OCI-LY1 (cell line): ENCODE results near the gene PPIAL4G.
"Not testable (repeated sequence)": the region's sequence is repeated elsewhere in the genome, so short reads cannot be mapped to it uniquely, and the experiment has no call there.

Source experiments
- H2AFZ ChIP-seq: fragments of 200-600 bp; sonication (generic), shearing (Covaris generic); 2 replicates; pipeline ENCODE4 v1.6.0; 2014; ENCODE audit warnings: antibody characterized with exemption, mild to moderate bottlenecking, low read length
- H3F3A ChIP-seq: fragments of 200-600 bp; sonication (generic), shearing (Covaris generic); 2 replicates; pipeline ENCODE4 v1.6.0; 2014; ENCODE audit warnings: mild to moderate bottlenecking, antibody characterized with exemption, low read length, moderate library complexity; ENCODE audit not compliant: insufficient read depth
- H3K27ac ChIP-seq: fragments of 200-600 bp; sonication (generic); 2 replicates; pipeline ENCODE4 v1.5.1; 2014; ENCODE audit warnings: low read length, mixed run types, mild to moderate bottlenecking, low read depth; ENCODE audit not compliant: poor library complexity, severe bottlenecking
- H3K27me3 ChIP-seq: fragments of 200-600 bp; sonication (generic); 2 replicates; pipeline ENCODE4 v1.6.0; 2014; ENCODE audit warnings: antibody characterized with exemption, mild to moderate bottlenecking, low read length, moderate library complexity; ENCODE audit not compliant: insufficient read depth
- H3K36me3 ChIP-seq: fragments of 200-600 bp; sonication (generic); 2 replicates; pipeline ENCODE4 v1.6.1; 2014; ENCODE audit warnings: mild to moderate bottlenecking, antibody characterized with exemption, low read length, moderate library complexity, mixed read lengths; ENCODE audit not compliant: insufficient read depth
- H3K4me1 ChIP-seq: fragments of 200-600 bp; sonication (generic); 2 replicates; pipeline ENCODE4 v1.5.1; 2014; ENCODE audit warnings: mild to moderate bottlenecking, low read length, moderate library complexity; ENCODE audit not compliant: insufficient read depth, severe bottlenecking
- H3K4me2 ChIP-seq: fragments of 200-600 bp; sonication (generic), shearing (Covaris generic); 2 replicates; pipeline ENCODE4 v1.6.1; 2014; ENCODE audit warnings: low read length
- H3K4me3 ChIP-seq: fragments of 200-600 bp; sonication (generic); 2 replicates; pipeline ENCODE4 v1.5.1; 2014; ENCODE audit warnings: low read length, low read depth, mild to moderate bottlenecking, mixed read lengths; ENCODE audit not compliant: poor library complexity, severe bottlenecking
- H3K79me2 ChIP-seq: fragments of 200-600 bp; shearing (Covaris generic); 2 replicates; pipeline ENCODE4 v1.6.1; 2016; ENCODE audit warnings: mixed run types, low read length, mixed read lengths; ENCODE audit not compliant: insufficient read depth
- H3K9ac ChIP-seq: fragments of 200-600 bp; sonication (generic), shearing (Covaris generic); 2 replicates; pipeline ENCODE4 v1.6.1; 2014; ENCODE audit warnings: mild to moderate bottlenecking, low read length, mixed read lengths
- H3K9me2 ChIP-seq: fragments of 200-600 bp; sonication (generic), shearing (Covaris generic); 2 replicates; pipeline ENCODE4 v1.6.1; 2014; ENCODE audit warnings: low read depth, mild to moderate bottlenecking, low read length, mixed read lengths
- H3K9me3 ChIP-seq: fragments of 200-600 bp; shearing (Covaris generic); 2 replicates; pipeline ENCODE4 v1.6.1; 2014; ENCODE audit warnings: low read length, mixed read lengths
- H4K20me1 ChIP-seq: fragments of 200-600 bp; sonication (generic), shearing (Covaris generic); 2 replicates; pipeline ENCODE4 v1.6.0; 2016; ENCODE audit warnings: mild to moderate bottlenecking, low read length; ENCODE audit not compliant: insufficient read depth

The PPIAL4G gene

DNA sequence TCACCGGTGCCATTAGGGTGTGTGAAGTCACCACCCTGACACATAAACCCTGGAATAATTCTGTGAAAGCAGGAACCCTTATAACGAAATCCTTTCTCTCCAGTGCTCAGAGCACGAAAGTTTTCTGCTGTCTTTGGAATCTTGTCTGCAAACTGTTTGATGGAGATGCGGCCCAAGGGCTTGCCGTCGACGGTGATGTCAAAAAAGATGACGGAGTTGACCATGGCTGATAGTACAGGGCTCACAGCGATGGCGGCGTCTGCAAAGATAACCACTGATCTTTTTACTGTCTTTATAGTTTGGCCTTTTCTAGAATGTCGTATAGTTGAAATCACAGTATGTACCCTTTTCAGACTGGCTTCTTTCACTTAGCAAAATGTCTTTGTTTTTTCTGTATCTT lies at the start of gene PPIAL4G:
TSS of gene PPIAL4G (minus strand) at position 274 of the 400 bp plus-strand sequence. CDS start at position 224, 50 bp downstream.
- not testable (repeated sequence) for H3K9ac ChIP-seq, H3K79me2 ChIP-seq

DNA sequence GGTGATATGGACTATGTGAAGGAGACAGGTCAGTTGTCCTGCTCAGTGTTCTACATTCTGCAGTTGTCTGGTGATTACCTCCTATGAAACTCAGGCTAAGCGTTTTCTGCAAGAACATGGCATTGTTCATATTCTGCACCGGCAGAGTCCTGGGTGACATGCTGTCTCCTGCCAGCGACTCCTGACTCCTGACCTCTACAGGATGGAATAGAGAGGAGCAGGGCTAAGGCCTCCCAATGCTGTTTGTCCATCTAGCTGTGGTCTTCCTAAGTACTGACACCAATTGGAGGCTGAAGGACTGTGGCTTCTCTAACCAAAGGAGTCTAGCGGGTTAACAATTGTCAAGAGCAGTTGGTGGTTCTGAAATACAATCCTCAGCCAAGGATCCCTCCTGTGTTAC lies 49.1 kb upstream of the PPIAL4G start:
- not testable (repeated sequence) for H2AFZ ChIP-seq, H3K4me1 ChIP-seq, H3K27ac ChIP-seq, H3K9me3 ChIP-seq, H3K4me2 ChIP-seq, H3K27me3 ChIP-seq, H3F3A ChIP-seq, H3K36me3 ChIP-seq, H3K4me3 ChIP-seq, H3K9me2 ChIP-seq, H3K79me2 ChIP-seq, H4K20me1 ChIP-seq, H3K9ac ChIP-seq

More for the DNA sequence above, at the start of gene PPIAL4G:
- H3K27me3 ChIP-seq, H3K4me3 ChIP-seq, H3K27ac ChIP-seq, H3K9me3 ChIP-seq, H2AFZ ChIP-seq, H3K9me2 ChIP-seq, H4K20me1 ChIP-seq, H3K4me1 ChIP-seq, H3K4me2 ChIP-seq, H3F3A ChIP-seq, H3K36me3 ChIP-seq: not testable (repeated sequence)

DNA sequence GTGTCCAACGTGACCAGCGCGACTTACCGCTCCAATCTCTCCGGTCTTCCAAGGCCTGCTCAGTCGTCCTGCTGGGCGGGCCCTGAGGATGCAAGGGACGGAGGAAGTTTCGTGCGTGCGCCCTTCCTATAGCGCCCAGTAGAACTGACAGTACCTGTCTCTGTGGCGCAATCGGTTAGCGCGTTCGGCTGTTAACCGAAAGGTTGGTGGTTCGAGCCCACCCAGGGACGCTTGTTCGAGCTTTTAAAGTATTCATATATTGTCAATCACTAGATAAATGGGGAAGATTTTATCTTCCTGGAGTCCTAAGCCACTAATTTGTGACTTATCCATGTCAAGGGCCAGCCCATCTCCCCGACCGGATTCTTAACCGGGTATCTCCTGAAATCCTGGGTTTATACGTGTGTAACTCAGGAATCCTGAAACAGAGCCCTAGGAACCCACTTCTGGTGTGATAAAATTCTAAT lies 46.0 kb upstream of the PPIAL4G start:
- not testable (repeated sequence) for H3K27me3 ChIP-seq, H3K9me2 ChIP-seq, H3K27ac ChIP-seq, H4K20me1 ChIP-seq, H3K9ac ChIP-seq, H3K9me3 ChIP-seq, H3F3A ChIP-seq, H3K79me2 ChIP-seq, H2AFZ ChIP-seq, H3K36me3 ChIP-seq, H3K4me1 ChIP-seq
- Histone ChIP-seq H3K4me3 (peak overlapping the region; percentile 39), H3K4me2 (peak overlapping the region; percentile 43; the same call in 1 of the 2 replicates)

DNA sequence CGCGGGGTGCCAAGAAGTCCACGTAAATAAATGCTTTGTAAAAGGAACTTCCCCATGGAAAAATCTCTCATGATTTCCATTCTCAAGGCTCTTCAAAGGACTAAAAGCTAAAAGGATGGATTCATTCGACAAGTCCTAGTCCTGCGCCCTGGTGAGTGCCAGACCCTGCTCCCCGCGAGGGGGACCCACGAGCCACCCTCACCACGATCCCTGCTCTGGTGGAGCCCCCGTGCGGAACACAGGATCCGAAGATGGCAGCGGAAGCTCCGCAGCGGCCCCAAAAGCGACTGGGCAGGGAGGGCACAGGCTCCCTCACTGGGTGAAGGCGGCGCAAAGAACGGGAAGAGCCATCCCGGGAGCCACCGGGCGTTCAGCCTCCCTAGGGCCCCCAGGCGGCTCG lies 45.5 kb upstream of the PPIAL4G start:
- H3F3A ChIP-seq, H3K9ac ChIP-seq, H3K4me1 ChIP-seq, H4K20me1 ChIP-seq, H3K36me3 ChIP-seq, H3K27me3 ChIP-seq, H3K9me3 ChIP-seq, H3K9me2 ChIP-seq, H3K79me2 ChIP-seq, H2AFZ ChIP-seq, H3K27ac ChIP-seq: not testable (repeated sequence)
- Histone ChIP-seq H3K4me3 (peak overlapping the region; percentile 39), H3K4me2 (peak overlapping the region; percentile 43; the same call in 1 of the 2 replicates)

DNA sequence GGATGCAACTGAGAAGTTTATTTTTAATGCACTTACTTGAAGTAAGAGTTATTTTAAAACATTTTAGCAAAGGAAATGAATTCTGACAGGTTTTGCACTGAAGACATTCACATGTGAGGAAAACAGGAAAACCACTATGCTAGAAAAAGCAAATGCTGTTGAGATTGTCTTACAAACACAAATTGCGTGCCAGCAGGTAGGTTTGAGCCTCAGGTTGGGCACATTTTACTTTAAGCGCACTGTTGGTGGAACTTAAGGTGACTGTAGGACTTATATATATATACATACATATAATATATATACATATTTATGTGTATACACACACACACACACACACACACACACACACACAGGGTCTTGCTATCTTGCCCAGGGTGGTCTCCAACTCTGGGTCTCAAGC lies 43.5 kb upstream of the PPIAL4G start:
- H3K9me2 ChIP-seq, H3K4me3 ChIP-seq, H3K9ac ChIP-seq, H3K9me3 ChIP-seq, H3K27ac ChIP-seq, H3K4me2 ChIP-seq, H3F3A ChIP-seq, H3K27me3 ChIP-seq, H3K79me2 ChIP-seq, H2AFZ ChIP-seq, H4K20me1 ChIP-seq, H3K36me3 ChIP-seq, H3K4me1 ChIP-seq: not testable (repeated sequence)

DNA sequence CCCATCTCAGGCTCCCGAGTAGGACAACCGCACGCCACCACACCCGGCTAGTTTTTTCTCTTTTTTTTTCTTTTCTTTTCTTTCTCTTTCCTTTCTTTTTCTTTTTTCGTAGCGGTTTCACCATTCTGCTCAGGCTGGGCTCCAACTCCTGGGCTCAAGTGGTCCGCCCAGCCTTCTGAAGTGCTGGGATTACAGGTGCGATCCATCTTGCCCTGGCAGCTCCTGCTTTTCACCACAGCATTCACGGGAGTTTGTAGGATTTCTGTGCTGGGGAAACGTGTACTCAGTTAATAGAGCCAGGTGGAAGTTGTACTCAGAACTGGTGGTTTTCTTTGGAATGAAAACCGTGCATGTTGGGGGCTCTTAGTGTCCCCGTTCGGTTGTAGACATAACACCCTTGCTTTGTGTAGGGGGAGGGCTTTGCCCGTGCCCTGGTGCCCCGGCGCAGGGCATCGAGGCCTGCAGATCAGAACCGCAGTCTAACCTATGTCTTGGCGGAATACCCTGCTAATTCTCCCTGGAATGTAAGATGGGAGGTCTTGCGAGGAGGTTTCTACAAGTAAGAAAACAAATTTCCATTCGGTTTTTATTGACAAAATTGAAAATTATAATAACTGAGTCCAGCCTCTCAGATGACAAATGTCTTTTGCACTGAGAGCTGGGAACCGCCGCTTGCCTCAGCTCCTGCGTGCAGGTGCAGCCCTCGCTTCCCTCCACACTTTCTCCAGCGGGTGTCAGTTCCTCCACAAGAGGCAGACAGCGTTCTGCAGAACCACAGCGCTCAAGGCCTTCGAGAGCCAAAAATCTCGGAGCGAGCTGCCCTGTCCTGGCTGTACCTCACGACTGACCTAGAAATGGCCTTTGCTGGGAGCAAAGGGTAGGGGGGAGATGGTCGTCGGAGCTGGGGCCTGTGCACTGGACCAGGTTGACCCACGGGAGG lies 40.4 kb upstream of the PPIAL4G start:
- H3K4me1 ChIP-seq, H3K9ac ChIP-seq, H3K27me3 ChIP-seq, H4K20me1 ChIP-seq, H3K9me2 ChIP-seq, H3F3A ChIP-seq, H3K9me3 ChIP-seq, H3K79me2 ChIP-seq, H3K36me3 ChIP-seq, H2AFZ ChIP-seq: not testable (repeated sequence)
- peak overlapping the region; percentile 50; the same call in 1 of the 2 replicates for H3K4me2 ChIP-seq
- peak overlapping the region; percentile 51 for H3K4me3 ChIP-seq
- peak overlapping the region; percentile 79 for H3K27ac ChIP-seq

DNA sequence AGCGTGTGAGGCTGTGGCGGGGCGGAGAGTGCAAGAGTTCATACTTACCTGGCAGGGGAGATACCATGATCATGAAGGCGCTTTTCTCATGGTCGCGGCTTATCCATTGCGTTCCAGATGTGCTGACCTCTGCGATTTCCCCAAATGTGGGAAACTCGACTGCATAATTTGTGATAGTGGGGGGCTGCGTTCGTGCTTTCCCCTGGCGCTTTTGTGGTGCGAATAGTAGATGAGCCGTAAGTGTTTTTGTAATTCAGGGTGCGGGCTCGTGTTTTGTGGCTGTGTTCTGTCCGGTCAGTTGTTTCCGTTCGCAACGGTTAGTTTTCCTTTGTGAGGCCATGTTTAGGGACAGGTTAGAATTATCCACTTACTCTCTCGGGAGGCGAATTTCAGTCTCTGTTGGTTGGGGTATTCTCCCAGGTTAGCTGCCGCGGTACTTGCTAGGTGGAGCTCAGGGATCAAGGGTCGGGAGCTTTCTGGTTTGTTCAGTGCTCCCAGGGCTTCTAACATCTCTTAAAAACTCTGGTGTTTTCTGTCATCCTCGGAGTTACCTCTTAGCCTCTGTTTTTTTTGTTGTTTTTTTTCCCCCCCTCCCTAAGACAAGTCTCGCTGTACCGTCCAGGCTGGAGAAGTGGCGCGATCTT lies 39.6 kb upstream of the PPIAL4G start:
- H3K79me2 ChIP-seq, H3K4me1 ChIP-seq, H3K9me3 ChIP-seq, H4K20me1 ChIP-seq, H3K36me3 ChIP-seq, H3F3A ChIP-seq, H3K9me2 ChIP-seq, H2AFZ ChIP-seq, H3K27me3 ChIP-seq: not testable (repeated sequence)
- Histone ChIP-seq H3K4me2 (peak overlapping the region; percentile 41; the same call in 1 of the 2 replicates), H3K27ac (peak overlapping the region; percentile 79), H3K4me3 (peak overlapping the region; percentile 51), H3K9ac (peak overlapping the region; percentile 18; the same call in 1 of the 2 replicates)
